NT2/D1 (cell line): ENCODE measurements around the gene SSBP2.

Experiments
- DNase-seq: peaks from one replicate; pipeline ENCODE4 v3.0.0-alpha.2; 2011; ENCODE audit warnings: low read depth, low spot score
- H3K27me3 ChIP-seq: 2 replicates; pipeline ENCODE4 v1.6.0; 2011; ENCODE audit warnings: mild to moderate bottlenecking; ENCODE audit not compliant: insufficient read length, insufficient read depth
- H3K36me3 ChIP-seq: 2 replicates; pipeline ENCODE4 v1.6.1; 2011; ENCODE audit warnings: mild to moderate bottlenecking, low read length, mixed read lengths; ENCODE audit not compliant: insufficient read depth, insufficient read length
- H3K4me1 ChIP-seq: 2 replicates; pipeline ENCODE4 v1.5.1; 2011; ENCODE audit not compliant: insufficient read depth, insufficient read length
- H3K4me3 ChIP-seq: 2 replicates; pipeline ENCODE4 v1.5.1; 2011; ENCODE audit warnings: low read depth; ENCODE audit not compliant: insufficient read length
- H3K9ac ChIP-seq: 2 replicates; pipeline ENCODE4 v1.6.0; 2011; ENCODE audit warnings: low read depth; ENCODE audit not compliant: insufficient read length
- H3K9me3 ChIP-seq: 2 replicates; pipeline ENCODE4 v1.5.1; 2011; ENCODE audit warnings: mild to moderate bottlenecking, low read length; ENCODE audit not compliant: insufficient read depth
- SUZ12 ChIP-seq: IDR thresholded peaks from 2 replicates; pipeline ENCODE4 v1.6.1; 2011; ENCODE audit not compliant: insufficient read length, insufficient read depth; ENCODE audit errors: extremely low read depth
- YY1 ChIP-seq: IDR thresholded peaks from 2 replicates; pipeline ENCODE4 v1.6.1; 2011; ENCODE audit not compliant: insufficient read length, insufficient read depth
- ZNF274 ChIP-seq: IDR thresholded peaks from 2 replicates; pipeline ENCODE4 v1.6.1; 2011; ENCODE audit warnings: mild to moderate bottlenecking, low read depth, low read length

SSBP2 gene

DNA sequence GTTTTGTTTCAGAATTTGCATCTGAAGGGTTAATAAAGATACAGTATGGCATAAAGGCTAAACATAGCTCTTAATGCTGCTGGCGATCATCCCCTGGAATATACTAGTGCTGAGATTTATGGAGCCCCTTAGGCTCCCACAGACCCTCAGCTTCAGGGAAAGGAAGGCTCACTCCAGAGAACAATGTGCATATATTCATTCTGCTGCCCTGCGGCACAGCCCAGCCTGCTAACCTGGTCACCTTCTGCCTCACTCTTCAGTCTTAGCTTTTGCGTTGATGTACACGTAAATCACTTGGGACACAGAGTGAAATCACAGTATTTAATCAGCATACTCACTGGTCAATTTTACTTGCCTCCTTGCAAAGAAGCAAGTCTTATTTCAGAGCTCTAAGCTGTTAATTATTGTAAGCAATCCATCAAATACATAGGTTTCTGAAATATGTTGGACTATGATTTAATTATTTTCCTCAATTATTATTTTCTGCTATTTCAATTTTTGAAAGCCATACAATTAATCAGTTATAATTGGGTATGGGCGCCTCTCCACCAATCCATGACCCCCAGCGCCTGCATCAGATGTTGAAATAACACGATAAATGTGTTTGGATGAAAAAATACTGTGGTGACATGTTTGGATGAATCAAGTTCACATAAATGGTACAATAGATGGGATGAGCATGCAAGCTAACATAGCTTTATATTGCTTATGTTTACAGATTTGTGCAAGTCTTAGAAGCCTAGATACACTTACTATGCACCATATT, 345.6 kb downstream of the SSBP2 start:
- DNase-seq: no peak
- no peak overlapping the region for H3K4me3 ChIP-seq
- no peaks in the 10 kb centered on the region for H3K27me3 ChIP-seq
- H3K4me1 ChIP-seq: no peaks in the 10 kb centered on the region
- H3K36me3 ChIP-seq: no peaks in the 10 kb centered on the region
- H3K9me3 ChIP-seq: no peaks in the 10 kb centered on the region
- H3K9ac ChIP-seq: no peak overlapping the region
- TF ChIP-seq ZNF274 (no peak), SUZ12 (no peak), YY1 (no peak)

GRCh38 chr5:81402192-81402930, 348.5 kb downstream of the SSBP2 start:
- H3K36me3 ChIP-seq: no peaks in the 10 kb centered on the region
- H3K4me3 ChIP-seq: no peak overlapping the region
- H3K9ac ChIP-seq: no peak overlapping the region
- H3K9me3 ChIP-seq: no peaks in the 10 kb centered on the region
- no peaks in the 10 kb centered on the region for H3K27me3 ChIP-seq
- no peaks in the 10 kb centered on the region for H3K4me1 ChIP-seq
- TF ChIP-seq ZNF274: no peak
- no peak for TF ChIP-seq SUZ12
- no peak for TF ChIP-seq YY1
- DNase-seq: no peak

GRCh38 chr5:81401266-81401665, 349.6 kb downstream of the SSBP2 start:
- no peaks in the 10 kb centered on the region for H3K9me3 ChIP-seq
- H3K36me3 ChIP-seq: no peaks in the 10 kb centered on the region
- TF ChIP-seq ZNF274 (no peak), YY1 (no peak), SUZ12 (no peak)
- no peak overlapping the region for H3K9ac ChIP-seq
- no peaks in the 10 kb centered on the region for H3K27me3 ChIP-seq
- no peak for DNase-seq
- no peaks in the 10 kb centered on the region for H3K4me1 ChIP-seq
- no peak overlapping the region for H3K4me3 ChIP-seq

- H3K36me3 ChIP-seq: no peaks in the 10 kb centered on the region
- H3K9ac ChIP-seq: no peak overlapping the region
- no peaks in the 10 kb centered on the region for H3K27me3 ChIP-seq
- no peak for TF ChIP-seq YY1
- TF ChIP-seq SUZ12: no peak
- no peak for TF ChIP-seq ZNF274
- DNase-seq: no peak
- no peak overlapping the region for H3K4me3 ChIP-seq
- no peaks in the 10 kb centered on the region for H3K4me1 ChIP-seq
- H3K9me3 ChIP-seq: no peaks in the 10 kb centered on the region
Observed at GRCh38 chr5:81400375-81400774, 350.5 kb downstream of the SSBP2 start.

DNA sequence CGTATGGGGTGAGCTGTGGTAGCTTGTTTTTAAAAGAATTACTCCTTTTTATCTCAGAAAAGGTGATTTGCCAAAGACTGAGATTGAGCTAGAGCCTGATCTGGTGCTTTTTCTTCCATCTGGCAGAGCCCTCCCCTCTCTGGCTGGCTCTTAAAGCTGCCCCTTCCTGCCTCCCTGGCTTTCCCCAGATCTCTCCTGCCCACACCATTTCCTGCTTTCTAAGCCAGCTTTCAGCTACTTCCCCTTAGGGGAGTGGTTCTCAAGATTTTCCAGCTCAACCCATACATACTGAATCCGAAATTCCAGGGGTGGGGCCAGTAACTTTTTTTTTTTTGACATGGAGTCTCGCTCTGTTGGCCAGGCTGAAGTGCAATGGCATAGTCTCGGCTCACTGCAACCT, 352.2 kb downstream of the SSBP2 start:
- no peaks in the 10 kb centered on the region for H3K4me1 ChIP-seq
- H3K4me3 ChIP-seq: no peak overlapping the region
- H3K9me3 ChIP-seq: no peaks in the 10 kb centered on the region
- H3K27me3 ChIP-seq: peaks cover 4% of the 10 kb centered on the region
- no peaks in the 10 kb centered on the region for H3K36me3 ChIP-seq
- DNase-seq: no peak
- H3K9ac ChIP-seq: no peak overlapping the region
- TF ChIP-seq SUZ12 (no peak), YY1 (no peak), ZNF274 (no peak)

GRCh38 chr5:81397176-81397575, 353.7 kb downstream of the SSBP2 start:
- TF ChIP-seq YY1 (no peak), SUZ12 (no peak), ZNF274 (no peak)
- Histone ChIP-seq H3K9me3 (no peaks in the 10 kb centered on the region), H3K27me3 (peaks cover 8% of the 10 kb centered on the region), H3K4me3 (no peak overlapping the region), H3K4me1 (no peaks in the 10 kb centered on the region), H3K36me3 (no peaks in the 10 kb centered on the region), H3K9ac (no peak overlapping the region)
- no peak for DNase-seq

DNA sequence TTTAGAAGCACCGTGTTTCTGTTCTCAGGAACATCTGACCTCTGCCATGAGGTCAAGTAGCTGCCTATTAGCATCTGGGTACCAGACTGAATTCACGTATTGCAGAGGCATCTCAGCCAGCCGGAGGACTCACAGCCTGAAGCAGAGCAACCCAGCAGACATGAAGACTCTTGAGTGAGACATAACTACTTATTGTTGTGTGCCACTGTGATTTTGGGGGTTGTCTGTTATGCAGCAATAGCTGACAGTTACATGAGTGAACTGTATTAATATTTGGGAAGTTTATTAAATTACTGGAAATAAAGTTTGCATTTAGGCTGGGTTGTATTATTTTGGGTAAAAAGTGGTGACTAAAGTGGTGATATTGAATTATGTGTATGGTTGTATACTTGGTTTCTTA, 355.6 kb downstream of the SSBP2 start:
- TF ChIP-seq YY1 (no peak), SUZ12 (no peak), ZNF274 (no peak)
- H3K4me3 ChIP-seq: no peak overlapping the region
- peaks cover 8% of the 10 kb centered on the region for H3K27me3 ChIP-seq
- no peak for DNase-seq
- H3K4me1 ChIP-seq: no peaks in the 10 kb centered on the region
- H3K9ac ChIP-seq: no peak overlapping the region
- H3K36me3 ChIP-seq: no peaks in the 10 kb centered on the region
- no peaks in the 10 kb centered on the region for H3K9me3 ChIP-seq
